AG10803 (cell line): ENCODE measurements around the gene ABHD3.

Experiments
- DNase-seq: peaks from one replicate; pipeline ENCODE4 v3.0.0; 2010; ENCODE audit warnings: low read depth
- H3K4me3 ChIP-seq: 2 replicates; pipeline ENCODE4 v1.5.1; 2011; ENCODE audit warnings: mild to moderate bottlenecking, low read length, control low read depth
- CTCF ChIP-seq: conservative IDR thresholded peaks from 2 replicates; pipeline ENCODE4 v1.5.1; 2011; ENCODE audit warnings: mild to moderate bottlenecking, low read length, control low read depth, inconsistent platforms

Gene ABHD3

GRCh38 chr18:21704603-21705364 lies at the start of gene ABHD3:
Gene ABHD3 (minus strand): TSS chr18:21704774. CDS start chr18:21704665, 109 bp downstream.
- peak; percentile 48 for TF ChIP-seq CTCF
- peak; percentile 87 for DNase-seq
- H3K4me3 ChIP-seq = peak within 1 kb of the TSS; percentile 80

GRCh38 chr18:21747764-21748693 lies 43.5 kb upstream of the ABHD3 start:
- TF ChIP-seq CTCF = no peak
- H3K4me3 ChIP-seq = no peak overlapping the region
- DNase-seq = no peak

- TF ChIP-seq CTCF = no peak
- no peak overlapping the region for H3K4me3 ChIP-seq
- no peak for DNase-seq
Measured at GRCh38 chr18:21747268-21747667, 42.7 kb upstream of the ABHD3 start.

- H3K4me3 ChIP-seq = no peak overlapping the region
- no peak for DNase-seq
- no peak for TF ChIP-seq CTCF
Measured at GRCh38 chr18:21745231-21745630, 40.7 kb upstream of the ABHD3 start.

GRCh38 chr18:21743166-21743832 lies 38.7 kb upstream of the ABHD3 start:
- TF ChIP-seq CTCF = no peak
- no peak for DNase-seq
- H3K4me3 ChIP-seq = no peak overlapping the region

GRCh38 chr18:21742315-21742687 lies 37.7 kb upstream of the ABHD3 start:
- DNase-seq = no peak
- H3K4me3 ChIP-seq = peak overlapping the region; percentile 88
- TF ChIP-seq CTCF = no peak
